HCT116 (cell line): ENCODE results near the gene PRM1. TPM values are rescaled to one million over a fixed set of nuclear protein-coding genes. Genes with fewer than 3 reads are reported as not detected.

Experiments
- ATAC-seq: fragments of 200-7000 bp; cut with Tn5 transposase; 2 replicates; pipeline ENCODE4 v1.9.1; 2020; ENCODE audit warnings: mild to moderate bottlenecking, moderate library complexity
- BruUV-seq: library from RNA; stranded (reverse); fragments of 400-500 nt; replicated peaks from 2 replicates; lab custom pipeline; 2021; lab: Mats Ljungman, UMichigan
- CTCF ChIA-PET: fragments of 300-600 bp; sonication (Branson Sonifier 250); formaldehyde crosslinking; loops from one replicate; lab custom pipeline; 2021; ENCODE audit warnings: antibody characterized with exemption; lab: Charles Lee
- POLR2A ChIA-PET: fragments of 300-600, 350-600 bp; sonication (Branson Sonifier 250); formaldehyde crosslinking; loops from one replicate; lab custom pipeline; 2021; ENCODE audit warnings: antibody characterized with exemption; lab: Charles Lee
- RAD21 ChIA-PET, 2 experiments: fragments of 300-600 bp; sonication (Branson Sonifier 250); formaldehyde crosslinking; loops; one replicate each; lab custom pipeline; 2023; ENCODE audit warnings: low total read pairs in 2 of 2; ENCODE audit not compliant: uncharacterized antibody in 2 of 2, unreplicated experiment in 2 of 2, low non-redundant PET in 1 of 2; lab: Charles Lee
- DNase-seq: peaks from one replicate; pipeline ENCODE4 v3.0.0-alpha.2; 2010; ENCODE audit warnings: low read depth, low spot score
- H2AFZ ChIP-seq: fragments of 200-600 bp; shearing (Covaris generic), sonication (generic); 2 replicates; pipeline ENCODE4 v1.6.1; 2017; ENCODE audit warnings: low read depth, mixed run types, mixed read lengths, antibody characterized with exemption, low read length; ENCODE audit not compliant: poor library complexity, severe bottlenecking
- H3K27ac ChIP-seq: 2 replicates; pipeline ENCODE4 v1.5.1; 2012; ENCODE audit warnings: low read depth, low read length
- H3K27me3 ChIP-seq: fragments of 200-600 bp; sonication (generic); 2 replicates; pipeline ENCODE4 v1.6.1; 2016; ENCODE audit warnings: mixed run types, low read length, mixed read lengths; ENCODE audit not compliant: insufficient read depth
- H3K36me3 ChIP-seq, 2 experiments: fragments of 200-500 bp in 1 of 2; fragments of 200-600 bp in 1 of 2; sonication (Bioruptor generic) in 1 of 2; sonication (generic) in 1 of 2; 2 replicates each; pipeline versions ENCODE4 v1.5.1 to v1.6.1; 2014 to 2016; ENCODE audit warnings: low read length in 2 of 2, inconsistent platforms in 1 of 2, mixed read lengths in 1 of 2, mixed run types in 1 of 2; ENCODE audit not compliant: insufficient read depth in 2 of 2, control insufficient read depth in 1 of 2
- H3K4me1 ChIP-seq, 2 experiments: fragments of 200-600 bp in 1 of 2; sonication (generic) in 1 of 2; 2 replicates each; pipeline versions ENCODE4 v1.5.1 to v1.6.1; 2012 to 2017; ENCODE audit warnings: low read length in 2 of 2, inconsistent platforms in 1 of 2, mild to moderate bottlenecking in 1 of 2, mixed read lengths in 1 of 2, mixed run types in 1 of 2, moderate library complexity in 1 of 2; ENCODE audit not compliant: insufficient read depth in 2 of 2, control insufficient read depth in 1 of 2
- H3K4me2 ChIP-seq: fragments of 200-600 bp; sonication (generic); 2 replicates; pipeline ENCODE4 v1.6.1; 2017; ENCODE audit warnings: mixed run types, low read length, mixed read lengths
- H3K4me3 ChIP-seq, 2 experiments: fragments of 200-600 bp in 1 of 2; sonication (generic) in 1 of 2; replicated peaks in 1 of 2; 2 replicates each; pipeline ENCODE4 v1.5.1; 2011 to 2016; ENCODE audit warnings: low read length in 2 of 2, control low read depth in 1 of 2, low read depth in 1 of 2, mild to moderate bottlenecking in 1 of 2, mixed read lengths in 1 of 2, mixed run types in 1 of 2
- H3K79me2 ChIP-seq: fragments of 200-600 bp; sonication (generic); 2 replicates; pipeline ENCODE4 v1.6.1; 2017; ENCODE audit warnings: mild to moderate bottlenecking, mixed run types, low read length, moderate library complexity, mixed read lengths; ENCODE audit not compliant: insufficient read depth
- H3K9ac ChIP-seq: fragments of 200-600 bp; sonication (generic); 2 replicates; pipeline ENCODE4 v1.6.1; 2016; ENCODE audit warnings: low read length, mixed read lengths
- H3K9me2 ChIP-seq: fragments of 200-600 bp; sonication (generic), shearing (Covaris generic); 2 replicates; pipeline ENCODE4 v1.6.1; 2017; ENCODE audit warnings: mixed run types, mild to moderate bottlenecking, moderate library complexity; ENCODE audit not compliant: insufficient read depth
- H3K9me3 ChIP-seq, 2 experiments: fragments of 200-500 bp in 1 of 2; fragments of 200-600 bp in 1 of 2; sonication (Bioruptor generic) in 1 of 2; sonication (generic) in 1 of 2; 2 replicates each; pipeline ENCODE4 v1.6.1; 2014 to 2017; ENCODE audit warnings: low read length in 2 of 2, mixed read lengths in 2 of 2, inconsistent platforms in 1 of 2, low read depth in 1 of 2, mild to moderate bottlenecking in 1 of 2, mixed run types in 1 of 2, moderate library complexity in 1 of 2; ENCODE audit not compliant: control insufficient read depth in 1 of 2, insufficient read depth in 1 of 2
- H4K20me1 ChIP-seq: fragments of 200-600 bp; sonication (generic), shearing (Covaris generic); 2 replicates; pipeline ENCODE4 v1.6.1; 2017; ENCODE audit warnings: mixed run types, mild to moderate bottlenecking, moderate library complexity; ENCODE audit not compliant: insufficient read depth
- CTCF ChIP-seq, 3 experiments: fragments of 200-600 bp in 1 of 3; sonication (generic) in 1 of 3; IDR thresholded peaks in 2 of 3; conservative IDR thresholded peaks in 1 of 3; 2 replicates each; pipeline ENCODE4 v1.5.1; 2012 to 2017; ENCODE audit warnings: low read depth in 2 of 3, low read length in 2 of 3, antibody characterized with exemption in 1 of 3, borderline replicate concordance in 1 of 3, control low read depth in 1 of 3, mild to moderate bottlenecking in 1 of 3, mixed read lengths in 1 of 3, mixed run types in 1 of 3, moderate library complexity in 1 of 3; ENCODE audit not compliant: insufficient read depth in 1 of 3
- JUND ChIP-seq: IDR thresholded peaks from 2 replicates; pipeline ENCODE4 v1.6.1; 2012
- RAD21 ChIP-seq: IDR thresholded peaks from 2 replicates; pipeline ENCODE4 v1.6.1; 2012; ENCODE audit warnings: low read depth, mild to moderate bottlenecking
- intact Hi-C: fragments of 100-400 bp; cut with micrococcal nuclease; formaldehyde crosslinking; loops from 2 replicates; pipeline ENCODE4 v1.10.0; 2022
- total RNA-seq: library from RNA; stranded (reverse); gene quantifications from one replicate; pipeline ENCODE4 v1.2.1, GENCODE V29; 2021; ENCODE audit not compliant: unreplicated experiment
- TF ChIP-seq, protein P1 (sequence below): IDR thresholded peaks from 2 replicates; pipeline ENCODE4 v1.6.1; 2012

Gene PRM1
- total RNA-seq, 1 experiment from 2014 or later = not detected

- H4K20me1 ChIP-seq = no peaks in the 10 kb centered on the region
- H3K27ac ChIP-seq = no peak overlapping the region; the same call in 1 of the 2 replicates
- no peaks in the 10 kb centered on the region for H3K27me3 ChIP-seq
- H3K9ac ChIP-seq = peak overlapping the region; percentile 72
- H3K4me1 ChIP-seq = peaks cover 8 to 25% of the 10 kb centered on the region in 2 experiments; a peak in 3 of 4 replicates
- no peaks in the 10 kb centered on the region for H3K9me2 ChIP-seq
- no peaks in the 10 kb centered on the region for H3K9me3 ChIP-seq
- no peak overlapping the region for H2AFZ ChIP-seq
- H3K36me3 ChIP-seq = no peaks in the 10 kb centered on the region
- POLR2A ChIA-PET = interaction anchor here (1.0 to 4.0 kb wide), 8 partner anchors 26 to 304 kb away, joined by 3 to 30 read pairs (median 4); no protein-coding TSS in a partner anchor
- CTCF ChIA-PET = interaction anchor here (0.9 to 3.0 kb wide), 13 partner anchors 14 to 303 kb away, joined by 3 to 55 read pairs (median 5); no protein-coding TSS in a partner anchor
- peak overlapping the region; percentile 70 to 79 for H3K4me3 ChIP-seq
- BruUV-seq = no TSS peak
- ATAC-seq = peak; percentile 59
- RAD21 ChIA-PET = interaction anchor here (1.6 to 2.4 kb wide), 3 partner anchors 155 to 286 kb away, joined by 3 to 19 read pairs (median 16); no protein-coding TSS in a partner anchor
- intact Hi-C loops = loop anchor here (1.0 to 5.0 kb wide), 5 partner anchors 99 to 555 kb away; no protein-coding TSS in a partner anchor
- no peaks in the 10 kb centered on the region for H3K79me2 ChIP-seq
- no peak for TF ChIP-seq JUND
- TF ChIP-seq CTCF (IDR thresholded peaks at IDR 0.05 in 2 of 3, conservative IDR thresholded peaks at IDR 0.05 in 1 of 3; ENCODE audit: borderline replicate concordance in 1 of 3, insufficient read depth in 1 of 3, low read depth in 2 of 3, low read length in 2 of 3) = peak; percentile 72 to 88 (median 87)
- TF ChIP-seq, protein P1, sequence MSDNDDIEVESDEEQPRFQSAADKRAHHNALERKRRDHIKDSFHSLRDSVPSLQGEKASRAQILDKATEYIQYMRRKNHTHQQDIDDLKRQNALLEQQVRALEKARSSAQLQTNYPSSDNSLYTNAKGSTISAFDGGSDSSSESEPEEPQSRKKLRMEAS = peak; percentile 38; the same call in 1 of the 2 replicates
- peak; percentile 95 for TF ChIP-seq RAD21
- peak; percentile 69 for DNase-seq
- H3K4me2 ChIP-seq = peak overlapping the region; percentile 96
Observed at GRCh38 chr16:11257131-11257938, 23.8 kb downstream of the PRM1 start.
